ENCODE measurements around the gene SLC7A9.

GRCh38 chr19:32822916-32823746, 46.4 kb downstream of the SLC7A9 start:
- TF ChIP-seq MXI1 (IDR thresholded peaks at IDR 0.05; ENCODE audit: low read depth, low read length) (no peak), HCFC1 (IDR thresholded peaks at IDR 0.05; ENCODE audit: low read length) (no peak), TCF12 (IDR thresholded peaks at IDR 0.05; ENCODE audit: low read depth, low read length) (no peak), CTCF (IDR thresholded peaks at IDR 0.05 in 2 of 3, conservative IDR thresholded peaks at IDR 0.05 in 1 of 3; ENCODE audit: control insufficient read depth in 2 of 3, extremely low read depth in 1 of 3, insufficient read depth in 1 of 3, low read depth in 3 of 3, low read length in 3 of 3) (no peak)
